ENCODE measurements around the gene HRC. TPM values are rescaled to one million over a fixed set of nuclear protein-coding genes. Genes with fewer than 3 reads are reported as not detected.

Gene HRC
- total RNA-seq, 1 donor = not detected

DNA sequence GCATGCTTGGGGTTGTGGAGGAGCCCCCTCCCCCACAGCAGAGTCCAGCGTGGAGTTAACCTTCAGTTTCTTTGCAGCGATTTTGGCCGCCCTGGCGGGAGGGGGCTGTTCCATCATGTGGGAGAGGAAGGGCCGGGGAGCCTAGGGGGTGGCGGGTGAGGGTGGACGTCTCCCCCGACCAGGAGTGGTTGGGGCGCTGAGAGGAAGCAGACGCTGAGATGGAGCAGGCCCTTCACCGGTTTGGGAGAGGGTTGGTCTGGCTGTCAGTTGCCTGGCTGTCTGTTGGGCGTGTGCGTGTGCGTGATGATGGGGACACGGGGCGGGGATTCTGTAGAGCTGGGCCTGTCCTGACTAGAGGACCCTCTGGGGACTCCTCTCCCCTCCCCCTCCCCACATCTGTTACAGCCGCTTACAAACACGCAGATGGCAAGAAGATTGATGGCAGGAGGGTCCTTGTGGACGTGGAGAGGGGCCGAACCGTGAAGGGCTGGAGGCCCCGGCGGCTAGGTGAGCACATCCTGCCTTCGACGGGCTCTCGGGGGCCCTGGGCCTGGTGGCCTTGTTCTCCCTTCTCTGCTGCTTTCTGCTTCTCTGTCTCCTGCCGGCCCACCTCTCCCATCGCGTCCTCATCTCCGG, 50.8 kb downstream of the HRC start:
- TF ChIP-seq, protein P1, sequence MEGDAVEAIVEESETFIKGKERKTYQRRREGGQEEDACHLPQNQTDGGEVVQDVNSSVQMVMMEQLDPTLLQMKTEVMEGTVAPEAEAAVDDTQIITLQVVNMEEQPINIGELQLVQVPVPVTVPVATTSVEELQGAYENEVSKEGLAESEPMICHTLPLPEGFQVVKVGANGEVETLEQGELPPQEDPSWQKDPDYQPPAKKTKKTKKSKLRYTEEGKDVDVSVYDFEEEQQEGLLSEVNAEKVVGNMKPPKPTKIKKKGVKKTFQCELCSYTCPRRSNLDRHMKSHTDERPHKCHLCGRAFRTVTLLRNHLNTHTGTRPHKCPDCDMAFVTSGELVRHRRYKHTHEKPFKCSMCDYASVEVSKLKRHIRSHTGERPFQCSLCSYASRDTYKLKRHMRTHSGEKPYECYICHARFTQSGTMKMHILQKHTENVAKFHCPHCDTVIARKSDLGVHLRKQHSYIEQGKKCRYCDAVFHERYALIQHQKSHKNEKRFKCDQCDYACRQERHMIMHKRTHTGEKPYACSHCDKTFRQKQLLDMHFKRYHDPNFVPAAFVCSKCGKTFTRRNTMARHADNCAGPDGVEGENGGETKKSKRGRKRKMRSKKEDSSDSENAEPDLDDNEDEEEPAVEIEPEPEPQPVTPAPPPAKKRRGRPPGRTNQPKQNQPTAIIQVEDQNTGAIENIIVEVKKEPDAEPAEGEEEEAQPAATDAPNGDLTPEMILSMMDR (IDR thresholded peaks at IDR 0.05; ENCODE audit: insufficient read depth, low read length) = no peak
- no peak overlapping the region for H3K4me3 ChIP-seq (ENCODE audit: low read depth, low read length)
- DNase-seq (ENCODE audit: low read depth) = no peak

DNA sequence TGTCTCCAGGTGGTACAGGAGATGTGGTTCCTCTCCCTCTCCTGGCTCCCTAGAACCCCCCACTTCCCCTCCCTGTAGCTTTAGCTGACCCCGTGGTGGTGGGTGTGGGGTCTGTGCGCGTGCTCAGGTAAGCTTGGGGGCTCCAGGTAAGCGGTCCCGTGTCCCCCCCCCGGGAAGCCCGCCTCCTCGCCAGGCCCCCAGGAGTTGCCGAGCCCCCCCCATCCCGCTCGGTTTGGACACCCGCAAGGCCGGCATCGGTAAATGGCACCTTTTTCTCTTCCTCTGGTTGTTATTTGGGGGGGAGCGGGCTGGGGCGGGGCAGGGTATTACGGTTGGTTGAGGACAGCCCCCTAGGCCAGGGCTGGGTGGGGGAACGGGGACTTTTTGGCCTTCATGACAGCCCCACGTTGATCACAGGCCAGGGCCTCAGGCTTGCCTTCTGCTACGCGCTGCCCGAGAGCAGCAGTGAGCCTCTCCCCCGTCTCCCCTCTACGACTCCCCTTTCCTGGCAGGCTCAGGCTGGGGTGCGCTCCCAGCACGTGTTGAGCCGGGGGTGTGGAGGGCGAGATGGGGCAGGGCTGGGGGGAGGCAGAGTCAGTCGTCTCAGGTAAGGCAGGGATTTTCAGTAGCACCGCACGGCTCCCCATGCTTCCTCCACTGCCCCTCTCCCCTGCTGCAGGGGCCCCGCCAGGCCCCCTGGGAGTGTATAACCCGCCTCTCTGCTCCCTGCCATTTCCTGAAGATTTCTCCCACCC, 51.7 kb downstream of the HRC start:
- no peak overlapping the region for H3K4me3 ChIP-seq (ENCODE audit: low read depth, low read length)
- TF ChIP-seq, protein P1 (IDR thresholded peaks at IDR 0.05; ENCODE audit: insufficient read depth, low read length) = no peak
- DNase-seq (ENCODE audit: low read depth) = no peak

GRCh38 chr19:49102303-49102702, 52.9 kb downstream of the HRC start:
- no peak for DNase-seq (ENCODE audit: low read depth)
- H3K4me3 ChIP-seq (ENCODE audit: low read depth, low read length) = no peak overlapping the region
- TF ChIP-seq, protein P1 (IDR thresholded peaks at IDR 0.05; ENCODE audit: insufficient read depth, low read length) = no peak

Other genes starting within 250 kb of the HRC start
- not detected in 2 replicates for gene DHDH, start 221.7 kb downstream of the HRC start, total RNA-seq (ENCODE audit: low replicate concordance)
- 15.5 and 45.8 TPM in 2 replicates for gene BAX, start 200.5 kb downstream of the HRC start, total RNA-seq (ENCODE audit: low replicate concordance)
- gene FTL, start 190.1 kb downstream of the HRC start, total RNA-seq (ENCODE audit: low replicate concordance) = 5,494 and 8,302 TPM in 2 replicates
- gene GYS1, start 162.1 kb downstream of the HRC start, total RNA-seq (ENCODE audit: low replicate concordance) = 5.5 and 38.6 TPM in 2 replicates
- gene RUVBL2, start 161.5 kb downstream of the HRC start, total RNA-seq (ENCODE audit: low replicate concordance) = 16.3 and 119 TPM in 2 replicates
- not detected in 2 replicates for gene LHB, start 138.3 kb downstream of the HRC start, total RNA-seq (ENCODE audit: low replicate concordance)
- not detected in 2 replicates for gene CGB3, start 131.1 kb downstream of the HRC start, total RNA-seq (ENCODE audit: low replicate concordance)
- not detected in 2 replicates for gene CGB2, start 123.5 kb downstream of the HRC start, total RNA-seq (ENCODE audit: low replicate concordance)
- gene CGB1, start 118.5 kb downstream of the HRC start, total RNA-seq (ENCODE audit: low replicate concordance) = not detected in 2 replicates
- gene CGB5, start 111.5 kb downstream of the HRC start, total RNA-seq (ENCODE audit: low replicate concordance) = not detected in 2 replicates
- not detected in 2 replicates for gene CGB8, start 106.3 kb downstream of the HRC start, total RNA-seq (ENCODE audit: low replicate concordance)
- 0.09 TPM in 1 of 2 replicates, not detected in the other for gene CGB7, start 97.6 kb downstream of the HRC start, total RNA-seq (ENCODE audit: low replicate concordance)
- gene NTF4, start 90.6 kb downstream of the HRC start, total RNA-seq (ENCODE audit: low replicate concordance) = not detected in 2 replicates
- gene KCNA7, start 82.7 kb downstream of the HRC start, total RNA-seq (ENCODE audit: low replicate concordance) = not detected in 2 replicates
- 111 and 129 TPM in 2 replicates for gene SNRNP70, start 69.9 kb downstream of the HRC start, total RNA-seq (ENCODE audit: low replicate concordance)
- gene LIN7B, start 41.0 kb downstream of the HRC start, total RNA-seq (ENCODE audit: low replicate concordance) = 2.2 and 3.7 TPM in 2 replicates
- gene C19orf73, start 36.3 kb downstream of the HRC start, total RNA-seq (ENCODE audit: low replicate concordance) = 0.41 and 0.54 TPM in 2 replicates
- 0.99 and 2.4 TPM in 2 replicates for gene PPFIA3, start 35.9 kb downstream of the HRC start, total RNA-seq (ENCODE audit: low replicate concordance)
- gene TRPM4, start 2.4 kb upstream of the HRC start, total RNA-seq (ENCODE audit: low replicate concordance) = 14.0 and 15.0 TPM in 2 replicates
- 0.09 TPM in 1 of 2 replicates, not detected in the other for gene SLC6A16, start 169.8 kb upstream of the HRC start, total RNA-seq (ENCODE audit: low replicate concordance)
- not detected in 2 replicates for gene CD37, start 180.0 kb upstream of the HRC start, total RNA-seq (ENCODE audit: low replicate concordance)
- gene TEAD2, start 207.0 kb upstream of the HRC start, total RNA-seq (ENCODE audit: low replicate concordance) = 19.2 and 22.3 TPM in 2 replicates
- 0.18 TPM in 1 of 2 replicates, not detected in the other for gene DKKL1, start 208.5 kb upstream of the HRC start, total RNA-seq (ENCODE audit: low replicate concordance)
- gene KASH5, start 232.9 kb upstream of the HRC start, total RNA-seq (ENCODE audit: low replicate concordance) = not detected in 2 replicates